Activated CD4-positive, alpha-beta T cell treated with anti-CD3 and anti-CD28 coated beads, Interleukin-2, Interleukin-6, amounts not matched to agents 100 ng/mL and 50 ng/mL, durations not matched to agents 16 hours and 8 hours (primary cell): ENCODE measurements around the gene PTPN1.
A peak's percentile ranks its signal among the peaks of the same experiment; 100 is the strongest.
"Not testable (repeated sequence)": the region's sequence is repeated elsewhere in the genome, so short reads cannot be mapped to it uniquely, and the experiment has no call there.

Experiments
- DNase-seq: peaks from one replicate; pipeline ENCODE4 v3.0.0-alpha.2; 2020

Gene PTPN1

GRCh38 chr20:50482396-50482981 is 27.7 kb upstream of the PTPN1 start:
- no peak for DNase-seq

GRCh38 chr20:50484271-50484976 is 25.8 kb upstream of the PTPN1 start:
- DNase-seq: no peak

- DNase-seq: no peak
These were observed 22.8 kb upstream of the PTPN1 start for GRCh38 chr20:50487397-50487796.

- no peak for DNase-seq
These were observed 21.9 kb upstream of the PTPN1 start for GRCh38 chr20:50488236-50488806.

- DNase-seq: no peak
These were observed 19.0 kb upstream of the PTPN1 start for GRCh38 chr20:50491168-50491567.

- no peak for DNase-seq
These were observed 18.1 kb upstream of the PTPN1 start for GRCh38 chr20:50491926-50492634.

GRCh38 chr20:50493881-50494253 is 16.3 kb upstream of the PTPN1 start:
- no peak for DNase-seq

- DNase-seq: no peak
These were observed 15.8 kb upstream of the PTPN1 start for GRCh38 chr20:50494428-50494827.

- no peak for DNase-seq
These were observed 13.3 kb upstream of the PTPN1 start for GRCh38 chr20:50496773-50497385.

- no peak for DNase-seq
These were observed 12.0 kb upstream of the PTPN1 start for GRCh38 chr20:50498071-50498776.

GRCh38 chr20:50499938-50500337 is 10.2 kb upstream of the PTPN1 start:
- no peak for DNase-seq

GRCh38 chr20:50501972-50502745 is 8.0 kb upstream of the PTPN1 start:
- DNase-seq: no peak

GRCh38 chr20:50504231-50504823 is 5.9 kb upstream of the PTPN1 start:
- no peak for DNase-seq

- DNase-seq: no peak
These were observed 4.0 kb upstream of the PTPN1 start for GRCh38 chr20:50506270-50506579.

- DNase-seq: not testable (repeated sequence)
These were observed 2.4 kb upstream of the PTPN1 start for GRCh38 chr20:50507745-50508144.

GRCh38 chr20:50508171-50508755 is 1.9 kb upstream of the PTPN1 start:
- no peak for DNase-seq

- DNase-seq: peak; percentile 33
These were observed 741 bp downstream of the PTPN1 start for GRCh38 chr20:50510706-50511542.

GRCh38 chr20:50512323-50512722 is 2.1 kb downstream of the PTPN1 start:
- no peak for DNase-seq

- DNase-seq: peak; percentile 37
These were observed 3.2 kb downstream of the PTPN1 start for GRCh38 chr20:50513169-50514034.

- DNase-seq: no peak
These were observed 3.8 kb downstream of the PTPN1 start for GRCh38 chr20:50514035-50514337.
